Fibroblast of skin of right quadriceps (primary cell): ENCODE results near the gene MRPL14.
"Not testable (repeated sequence)": the region's sequence is repeated elsewhere in the genome, so short reads cannot be mapped to it uniquely, and the experiment has no call there.

Source experiments
- DNase-seq: peaks from one replicate; pipeline ENCODE4 v3.0.0-alpha.2; 2013

Gene MRPL14

GRCh38 chr6:44149369-44150012 lies 22.2 kb upstream of the MRPL14 start:
- DNase-seq = no peak

GRCh38 chr6:44148306-44148705 lies 21.1 kb upstream of the MRPL14 start:
- DNase-seq = no peak

- DNase-seq = no peak
Observed at GRCh38 chr6:44147256-44147655, 20.0 kb upstream of the MRPL14 start.

GRCh38 chr6:44146685-44147084 lies 19.4 kb upstream of the MRPL14 start:
- no peak for DNase-seq

- DNase-seq = no peak
Observed at GRCh38 chr6:44145839-44146238, 18.6 kb upstream of the MRPL14 start.

- not testable (repeated sequence) for DNase-seq
Observed at GRCh38 chr6:44144536-44144935, 17.3 kb upstream of the MRPL14 start.

GRCh38 chr6:44143731-44144130 lies 16.5 kb upstream of the MRPL14 start:
- DNase-seq = no peak

GRCh38 chr6:44142835-44143234 lies 15.6 kb upstream of the MRPL14 start:
- no peak for DNase-seq

- DNase-seq = no peak
Observed at GRCh38 chr6:44139351-44139743, 12.1 kb upstream of the MRPL14 start.

- DNase-seq = no peak
Observed at GRCh38 chr6:44138717-44139350, 11.6 kb upstream of the MRPL14 start.

- no peak for DNase-seq
Observed at GRCh38 chr6:44135875-44136274, 8.6 kb upstream of the MRPL14 start.

GRCh38 chr6:44135173-44135758 lies 8.0 kb upstream of the MRPL14 start:
- no peak for DNase-seq

- DNase-seq = no peak
Observed at GRCh38 chr6:44133981-44134711, 6.9 kb upstream of the MRPL14 start.

GRCh38 chr6:44133003-44133931 lies 6.0 kb upstream of the MRPL14 start:
- peak; percentile 35 for DNase-seq

GRCh38 chr6:44132476-44132875 lies 5.2 kb upstream of the MRPL14 start:
- DNase-seq = no peak

- no peak for DNase-seq
Observed at GRCh38 chr6:44131892-44132291, 4.6 kb upstream of the MRPL14 start.

- DNase-seq = no peak
Observed at GRCh38 chr6:44129841-44130322, 2.6 kb upstream of the MRPL14 start.

GRCh38 chr6:44128020-44128917 lies 1.0 kb upstream of the MRPL14 start:
- DNase-seq = no peak

GRCh38 chr6:44126320-44127149 lies 717 bp downstream of the MRPL14 start:
- DNase-seq = peak; percentile 84

GRCh38 chr6:44123544-44123943 lies 3.7 kb downstream of the MRPL14 start:
- no peak for DNase-seq
